CD8-positive, alpha-beta memory T cell (primary cell): ENCODE results near the gene PNMA6A. TPM values are rescaled to one million over a fixed set of nuclear protein-coding genes. Genes with fewer than 3 reads are reported as not detected.
"Not testable (repeated sequence)": the region's sequence is repeated elsewhere in the genome, so short reads cannot be mapped to it uniquely, and the experiment has no call there.

Experiments used
- CTCF ChIA-PET: fragments of 350-600 bp; sonication (Branson Sonifier 250); formaldehyde crosslinking; loops from one replicate; lab custom pipeline; 2021; ENCODE audit warnings: antibody characterized with exemption; lab: Charles Lee
- POLR2A ChIA-PET: fragments of 350-600 bp; sonication (Branson Sonifier 250); formaldehyde crosslinking; loops from one replicate; lab custom pipeline; 2021; ENCODE audit warnings: antibody characterized with exemption; lab: Charles Lee
- DNase-seq, 5 donors: peaks; one replicate each; pipeline versions ENCODE4 v3.0.0 to v3.0.0-alpha.2; 2020 to 2022; ENCODE audit warnings: mixed read lengths in 1 of 5
- H3K27ac ChIP-seq: one replicate; pipeline ENCODE4 v1.7.0; 2013; ENCODE audit warnings: low read depth, mild to moderate bottlenecking, low read length, moderate library complexity
- H3K27me3 ChIP-seq: 2 replicates; pipeline ENCODE4 v1.7.0; 2013; ENCODE audit warnings: low read length, mild to moderate bottlenecking; ENCODE audit not compliant: insufficient read depth, poor library complexity, severe bottlenecking
- H3K36me3 ChIP-seq: 2 replicates; pipeline ENCODE4 v1.7.0; 2013; ENCODE audit warnings: mild to moderate bottlenecking, low read length, moderate library complexity; ENCODE audit not compliant: insufficient read depth
- H3K4me1 ChIP-seq: 2 replicates; pipeline ENCODE4 v1.7.0; 2013; ENCODE audit warnings: mild to moderate bottlenecking, low read length, moderate library complexity; ENCODE audit not compliant: insufficient read depth
- H3K4me3 ChIP-seq: 2 replicates; pipeline ENCODE4 v1.7.0; 2013; ENCODE audit warnings: mild to moderate bottlenecking, low read length
- H3K9me3 ChIP-seq: 2 replicates; pipeline ENCODE4 v1.7.0; 2013; ENCODE audit warnings: mild to moderate bottlenecking, low read length
- H3K27ac Mint-ChIP-seq, 8 donors: one replicate each; pipeline ENCODE4 v1.8.0; 2020 to 2021; ENCODE audit warnings: mixed read lengths in 8 of 8, mild to moderate bottlenecking in 6 of 8, inconsistent platforms in 3 of 8, moderate library complexity in 3 of 8
- H3K27me3 Mint-ChIP-seq, 2 donors: one replicate each; pipeline ENCODE4 v1.8.0; 2020 to 2021; ENCODE audit warnings: mixed read lengths in 2 of 2, mild to moderate bottlenecking in 1 of 2, moderate library complexity in 1 of 2
- H3K36me3 Mint-ChIP-seq, 3 donors: one replicate each; pipeline ENCODE4 v1.8.0; 2020 to 2021; ENCODE audit warnings: mixed read lengths in 3 of 3, inconsistent platforms in 1 of 3, mild to moderate bottlenecking in 1 of 3
- H3K4me1 Mint-ChIP-seq, 3 donors: one replicate each; pipeline ENCODE4 v1.8.0; 2020 to 2021; ENCODE audit warnings: mixed read lengths in 3 of 3, inconsistent platforms in 1 of 3, mild to moderate bottlenecking in 1 of 3
- H3K4me3 Mint-ChIP-seq, 7 donors: one replicate each; pipeline ENCODE4 v1.8.0; 2020 to 2021; ENCODE audit warnings: mixed read lengths in 7 of 7, mild to moderate bottlenecking in 6 of 7, moderate library complexity in 4 of 7, inconsistent platforms in 2 of 7
- H3K9me3 Mint-ChIP-seq, 5 donors: one replicate each; pipeline ENCODE4 v1.8.0; 2020 to 2022; ENCODE audit warnings: mixed read lengths in 5 of 5, mild to moderate bottlenecking in 3 of 5, moderate library complexity in 2 of 5, inconsistent platforms in 1 of 5
- polyA plus RNA-seq: library from polyadenylated mRNA; unstranded; fragments of 300-500 nt; fragmentation: Illumina TruSeq; gene quantifications from one replicate; pipeline ENCODE4 v1.2.3, GENCODE V29; 2021
- total RNA-seq, 2 experiments: library from RNA; stranded (reverse); gene quantifications; one replicate each; pipeline ENCODE4 v1.2.3, GENCODE V29; 2021

Gene PNMA6A
- total and polyA plus RNA-seq, 3 experiments from 2014 or later, result 0.29 to 1.8 (median 1.7) TPM

DNA sequence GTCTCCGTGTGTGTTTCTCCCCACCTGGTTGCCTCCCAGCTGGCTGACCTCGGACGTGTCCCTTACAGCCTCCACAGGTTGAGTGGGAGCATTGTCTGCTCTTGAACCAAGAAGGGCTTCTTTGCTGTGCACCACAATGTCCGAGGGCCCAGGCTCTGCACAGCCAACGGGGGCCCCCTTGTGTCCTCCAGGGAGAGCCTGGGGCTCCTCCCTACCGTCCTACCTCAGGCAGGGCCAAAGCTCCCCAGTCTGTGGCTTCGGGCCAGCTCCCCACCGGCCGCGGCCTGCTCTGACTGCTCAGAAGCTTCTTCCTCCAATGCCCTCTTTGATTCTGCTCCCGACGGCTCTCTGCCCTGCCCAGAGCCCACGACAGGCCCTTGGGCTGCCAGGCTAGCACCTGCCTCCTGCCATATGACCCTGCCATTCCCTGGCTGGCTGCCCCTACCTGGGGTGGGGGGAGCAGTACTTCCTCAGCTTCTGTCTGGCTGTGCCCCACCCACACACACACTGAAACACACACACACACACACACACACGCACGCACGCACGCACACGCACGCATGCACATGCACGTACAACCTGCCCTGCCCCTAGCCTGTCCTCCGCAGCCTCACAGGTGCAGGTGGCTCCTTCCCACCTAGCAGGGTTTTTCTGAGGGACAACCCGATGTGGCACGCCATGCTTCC lies 11.1 kb downstream of the PNMA6A start:
- H3K4me3 Mint-ChIP-seq, H3K4me1 Mint-ChIP-seq, H3K27ac ChIP-seq, H3K4me3 ChIP-seq, H3K9me3 ChIP-seq, H3K9me3 Mint-ChIP-seq, DNase-seq, H3K27me3 Mint-ChIP-seq, H3K27me3 ChIP-seq, POLR2A ChIA-PET, CTCF ChIA-PET, H3K36me3 Mint-ChIP-seq, H3K27ac Mint-ChIP-seq, H3K4me1 ChIP-seq, H3K36me3 ChIP-seq: not testable (repeated sequence)

DNA sequence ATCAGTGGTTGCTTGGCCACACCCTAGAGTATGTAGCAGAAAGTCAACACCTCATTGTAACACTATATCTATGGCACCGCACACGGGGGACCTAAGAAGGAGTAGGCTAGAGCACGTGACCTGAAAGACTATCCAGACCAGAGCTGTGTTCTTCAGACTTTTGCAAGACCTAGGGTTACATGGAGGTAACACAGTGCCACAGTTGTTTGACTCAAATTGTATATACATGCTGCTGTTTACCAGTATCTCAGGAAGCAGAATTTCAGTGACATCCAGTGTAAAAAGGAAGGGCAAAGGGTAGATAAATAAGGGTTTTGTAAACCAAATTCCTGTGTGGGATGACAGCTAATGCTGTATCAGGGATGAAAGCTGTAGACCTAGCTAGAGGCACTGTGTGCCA lies 30.2 kb downstream of the PNMA6A start:
- Histone ChIP-seq H3K27ac (no peak overlapping the region), H3K4me1 (no peaks in the 10 kb centered on the region), H3K36me3 (no peaks in the 10 kb centered on the region), H3K9me3 (no peaks in the 10 kb centered on the region), H3K4me3 (no peak overlapping the region), H3K27me3 (no peaks in the 10 kb centered on the region)
- no peak for DNase-seq
- Mint-ChIP-seq H3K27ac (no peak overlapping the region), H3K4me3 (no peak overlapping the region), H3K9me3 (peaks cover 0 to 21% (median 11%) of the 10 kb centered on the region in 5 donors), H3K4me1 (peaks cover 3 to 5% (median 5%) of the 10 kb centered on the region in 3 donors), H3K36me3 (peaks cover 0 to 6% (median 0%) of the 10 kb centered on the region in 3 donors), H3K27me3 (peaks cover 0 to 8% of the 10 kb centered on the region in 2 donors)
- POLR2A ChIA-PET, result no interaction called here
- CTCF ChIA-PET, result no interaction called here

DNA sequence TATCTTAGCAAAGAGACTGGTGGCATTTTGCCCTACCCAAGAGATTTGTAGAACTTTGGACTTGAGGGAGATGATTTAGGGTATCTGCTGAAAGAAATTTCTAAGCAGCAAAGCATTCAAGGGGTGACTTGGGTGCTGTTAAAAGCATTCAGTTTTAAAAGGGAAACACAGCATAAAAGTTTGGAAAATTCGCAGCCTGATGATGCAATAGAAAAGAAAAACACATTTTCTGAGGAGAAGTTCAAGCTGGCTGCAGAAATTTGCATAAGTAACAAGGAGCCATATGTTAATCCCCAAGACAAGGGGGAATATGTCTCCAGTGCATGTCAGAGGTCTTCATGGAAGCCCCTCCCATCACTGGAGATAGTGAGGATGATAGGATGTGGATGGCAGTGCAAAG lies 32.7 kb downstream of the PNMA6A start:
- H3K27ac Mint-ChIP-seq, H3K4me1 ChIP-seq, H3K4me1 Mint-ChIP-seq, H3K9me3 ChIP-seq, H3K27ac ChIP-seq, H3K36me3 Mint-ChIP-seq, H3K4me3 Mint-ChIP-seq, H3K4me3 ChIP-seq, DNase-seq, H3K27me3 Mint-ChIP-seq, H3K27me3 ChIP-seq, POLR2A ChIA-PET, H3K36me3 ChIP-seq, CTCF ChIA-PET: not testable (repeated sequence)
- H3K9me3 Mint-ChIP-seq, result peaks cover 0 to 21% (median 11%) of the 10 kb centered on the region in 5 donors

DNA sequence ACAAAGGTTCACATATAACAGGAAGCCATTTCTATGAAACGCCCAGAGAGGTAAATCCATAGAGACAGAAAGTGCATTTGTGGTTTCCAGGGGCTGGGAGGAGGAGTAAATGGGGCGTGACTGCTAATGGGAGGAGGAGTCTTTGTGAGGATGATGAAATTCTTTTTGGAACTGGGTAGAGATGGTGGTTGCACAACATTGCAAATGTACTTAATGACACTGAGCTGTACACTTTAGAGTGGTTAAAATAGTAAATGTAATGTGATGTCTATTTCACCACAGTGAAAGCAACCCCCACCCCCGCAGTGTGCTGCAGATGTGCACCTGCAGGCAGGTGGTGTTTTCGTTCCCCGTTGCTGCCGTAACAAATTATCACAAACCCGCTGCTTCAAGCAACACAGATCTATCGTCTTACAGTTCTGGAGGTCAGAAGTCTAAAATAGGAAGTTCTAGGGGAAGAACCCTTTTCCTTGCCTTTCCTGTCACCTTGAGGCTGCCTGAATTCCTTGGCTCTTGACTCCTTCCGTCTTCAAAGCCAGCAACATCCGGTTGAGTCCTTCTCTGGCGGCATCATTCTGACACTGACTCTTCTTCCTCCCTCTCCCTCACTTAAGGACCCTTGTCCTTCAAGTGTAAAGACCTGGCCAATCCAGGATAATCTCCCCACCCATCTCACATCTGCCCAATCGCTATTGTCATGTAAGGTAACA lies 34.0 kb downstream of the PNMA6A start:
- H3K4me1 ChIP-seq, H3K4me1 Mint-ChIP-seq, H3K27me3 Mint-ChIP-seq, H3K36me3 ChIP-seq, H3K4me3 ChIP-seq, DNase-seq, H3K27ac ChIP-seq, H3K27me3 ChIP-seq, H3K36me3 Mint-ChIP-seq, H3K9me3 ChIP-seq, CTCF ChIA-PET, POLR2A ChIA-PET: not testable (repeated sequence)
- Mint-ChIP-seq H3K27ac (peak overlapping the region in 1 of 8 donors; percentile 72), H3K9me3 (peaks cover 0 to 11% (median 8%) of the 10 kb centered on the region in 5 donors), H3K4me3 (peak overlapping the region in 1 of 7 donors; percentile 33)

DNA sequence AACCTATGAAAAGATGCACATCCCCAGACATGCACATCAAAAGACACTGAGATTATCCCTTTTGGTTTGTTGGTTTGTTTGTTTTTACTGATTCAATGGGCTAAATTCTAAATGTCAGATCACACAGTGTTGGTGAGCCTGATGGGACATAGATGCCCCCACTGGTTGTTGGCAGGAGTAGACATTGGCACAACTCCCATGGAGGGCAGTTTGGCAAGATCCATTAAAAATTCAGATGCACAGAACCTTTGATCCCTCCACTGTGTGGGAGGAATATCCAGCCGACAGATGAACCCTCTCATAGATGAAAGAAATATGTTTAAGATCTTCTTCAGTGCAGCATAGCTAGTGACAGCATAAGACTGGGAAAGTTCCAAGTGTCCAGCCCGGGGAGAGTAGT lies 38.5 kb downstream of the PNMA6A start:
- POLR2A ChIA-PET, H3K27ac Mint-ChIP-seq, CTCF ChIA-PET, H3K36me3 Mint-ChIP-seq, H3K27me3 Mint-ChIP-seq, H3K27ac ChIP-seq, H3K9me3 ChIP-seq, H3K4me3 ChIP-seq, H3K4me3 Mint-ChIP-seq, H3K9me3 Mint-ChIP-seq, DNase-seq, H3K36me3 ChIP-seq, H3K4me1 Mint-ChIP-seq, H3K4me1 ChIP-seq, H3K27me3 ChIP-seq: not testable (repeated sequence)

DNA sequence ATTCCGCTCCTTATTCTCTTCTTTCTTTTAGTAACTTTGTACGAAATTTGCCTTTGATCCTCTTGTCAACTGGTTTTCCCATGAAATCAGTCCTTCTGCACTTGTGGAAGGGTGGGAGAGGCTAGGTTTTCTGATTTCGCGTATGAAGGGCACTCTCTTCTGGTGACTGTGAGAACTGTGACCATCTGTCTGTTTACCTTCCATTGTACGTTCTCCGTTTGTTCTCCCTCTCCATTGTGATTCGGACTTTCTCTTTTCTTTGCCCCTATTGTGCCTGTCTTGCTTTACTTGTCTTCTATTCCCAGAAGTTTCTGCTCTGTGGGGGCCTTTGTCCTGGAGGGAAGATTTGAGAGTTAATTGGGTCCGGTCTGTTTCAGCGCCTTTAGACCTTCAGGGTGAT lies 41.6 kb downstream of the PNMA6A start:
- DNase-seq, H3K9me3 ChIP-seq, H3K36me3 Mint-ChIP-seq, H3K4me3 ChIP-seq, H3K27me3 ChIP-seq, H3K4me1 ChIP-seq, H3K9me3 Mint-ChIP-seq, H3K36me3 ChIP-seq, H3K27ac Mint-ChIP-seq, H3K4me3 Mint-ChIP-seq, CTCF ChIA-PET, H3K27ac ChIP-seq, H3K27me3 Mint-ChIP-seq, POLR2A ChIA-PET, H3K4me1 Mint-ChIP-seq: not testable (repeated sequence)

DNA sequence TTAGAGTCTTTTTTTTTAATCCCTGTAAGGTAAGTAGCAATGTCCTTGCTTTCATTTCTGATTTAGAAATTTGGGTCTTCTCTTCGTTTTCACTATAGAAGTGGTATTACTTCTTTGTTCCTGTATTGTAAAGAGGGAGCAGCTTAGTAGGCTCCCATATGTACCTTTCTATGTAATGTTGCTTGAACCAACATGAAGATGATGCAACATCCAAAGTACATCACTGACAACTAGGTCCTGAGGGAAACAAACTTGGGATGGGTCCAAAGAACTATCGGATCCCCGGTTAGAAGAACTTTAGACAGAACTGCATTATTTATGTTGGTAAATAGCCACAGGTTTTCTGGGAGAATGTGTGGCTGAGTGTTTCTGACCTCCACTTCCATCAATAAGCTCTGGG lies 45.5 kb downstream of the PNMA6A start:
- H3K4me3 Mint-ChIP-seq, DNase-seq, H3K27me3 Mint-ChIP-seq, H3K9me3 ChIP-seq, H3K4me1 Mint-ChIP-seq, H3K4me1 ChIP-seq, CTCF ChIA-PET, H3K27me3 ChIP-seq, H3K36me3 Mint-ChIP-seq, H3K27ac Mint-ChIP-seq, POLR2A ChIA-PET, H3K27ac ChIP-seq, H3K9me3 Mint-ChIP-seq, H3K36me3 ChIP-seq, H3K4me3 ChIP-seq: not testable (repeated sequence)

DNA sequence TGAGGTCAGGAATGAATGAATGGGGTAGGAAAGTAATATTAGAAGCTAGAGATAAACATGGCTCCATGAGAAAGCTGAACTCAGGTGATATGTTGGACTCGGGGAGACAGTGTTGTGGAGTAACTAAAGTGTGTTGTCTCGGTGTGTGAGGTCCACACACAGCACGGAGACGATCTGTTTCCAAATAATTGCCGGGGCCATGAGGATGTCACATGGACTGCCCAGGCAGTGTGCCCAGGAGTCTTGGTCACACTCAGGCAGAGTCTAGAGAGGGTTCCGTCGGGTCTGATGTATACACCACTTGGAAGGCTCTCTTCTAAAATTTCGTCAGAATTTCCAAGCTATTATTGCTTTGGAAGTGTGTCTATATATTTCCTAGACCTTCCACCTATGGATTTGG lies 48.0 kb downstream of the PNMA6A start:
- H3K27ac ChIP-seq, H3K4me3 Mint-ChIP-seq, H3K27me3 ChIP-seq, H3K9me3 Mint-ChIP-seq, CTCF ChIA-PET, H3K36me3 ChIP-seq, H3K9me3 ChIP-seq, H3K27ac Mint-ChIP-seq, H3K4me1 Mint-ChIP-seq, H3K4me1 ChIP-seq, H3K36me3 Mint-ChIP-seq, H3K27me3 Mint-ChIP-seq, POLR2A ChIA-PET, H3K4me3 ChIP-seq, DNase-seq: not testable (repeated sequence)
